Heart right ventricle (tissue), 16 donors: ENCODE measurements around the gene CEP97. TPM values are rescaled to one million over a fixed set of nuclear protein-coding genes. Genes with fewer than 3 reads are reported as not detected.

ENCODE experiments used
- ATAC-seq, 8 donors: fragments of 200-7000 bp; cut with Tn5 transposase; one replicate each; pipeline ENCODE4 v1.9.1; 2020; ENCODE audit warnings: mild to moderate bottlenecking in 8 of 8, moderate library complexity in 8 of 8, moderate number of reproducible peaks in 1 of 8
- DNase-seq, 2 donors: peaks; one replicate each; pipeline ENCODE4 v3.0.0-alpha.2; 2020
- H3K27ac ChIP-seq, 10 donors: fragments of 200-600 bp; sonication (generic) in 2 of 10; one replicate each; pipeline versions ENCODE4 v1.5.0 to v1.8.0; 2020 to 2022; ENCODE audit warnings: mild to moderate bottlenecking in 3 of 10
- H3K27me3 ChIP-seq, 7 donors: fragments of 200-600 bp; one replicate each; pipeline ENCODE4 v1.8.0; 2021 to 2022; ENCODE audit warnings: mild to moderate bottlenecking in 2 of 7
- H3K36me3 ChIP-seq, 9 donors: fragments of 200-600 bp; sonication (generic) in 1 of 9; one replicate each; pipeline versions ENCODE4 v1.5.0 to v1.8.0; 2020 to 2022; ENCODE audit warnings: mild to moderate bottlenecking in 2 of 9
- H3K4me1 ChIP-seq, 9 donors: fragments of 200-600 bp; sonication (generic) in 1 of 9; one replicate each; pipeline versions ENCODE4 v1.5.0 to v1.8.0; 2020 to 2022; ENCODE audit warnings: mild to moderate bottlenecking in 4 of 9
- H3K4me3 ChIP-seq, 10 donors: fragments of 200-600 bp; sonication (generic) in 2 of 10; one replicate each; pipeline versions ENCODE4 v1.5.0 to v1.8.0; 2020 to 2022; ENCODE audit warnings: mild to moderate bottlenecking in 7 of 10, moderate library complexity in 2 of 10
- H3K9me3 ChIP-seq, 11 donors: fragments of 200-600 bp in 10 of 11; sonication (generic) in 2 of 11; one replicate each; pipeline versions ENCODE4 v1.5.0 to v1.8.0; 2013 to 2022; ENCODE audit warnings: mild to moderate bottlenecking in 2 of 11, control low read depth in 1 of 11, moderate library complexity in 1 of 11
- CTCF ChIP-seq, 9 donors: fragments of 200-600 bp; sonication (generic) in 2 of 9; IDR thresholded peaks; one replicate each; pipeline versions ENCODE4 v1.5.0 to v1.8.0; 2021 to 2022; ENCODE audit warnings: antibody characterized with exemption in 9 of 9, mild to moderate bottlenecking in 5 of 9, moderate library complexity in 1 of 9
- WGBS, 2 donors: extraction: QIAGEN DNeasy Blood & Tissue Kit; methylation state at CpG; one replicate each; pipeline ENCODE4 v1.1.7; 2013; ENCODE audit warnings: inconsistent platforms in 1 of 2; 5-methylcytosine and 5-hydroxymethylcytosine counted together
- intact Hi-C, 10 donors: fragments of 100-400 bp; cut with DNase I; formaldehyde crosslinking; loops; one replicate each; pipeline versions ENCODE4 v1.11.1 to v1.14.2; 2022
- polyA plus RNA-seq, 2 donors: library from polyadenylated mRNA; stranded (reverse); fragments of 200-250 nt; gene quantifications; one replicate each; pipeline ENCODE4 v1.2.3, GENCODE V29; 2013
- total RNA-seq, 10 donors: library from RNA; stranded (reverse); fragmentation: NEBNext Ultra II Directional in 3 of 10; extraction: Animal tissue kit (Norgen Biotek cat#: 25700) in 3 of 10; gene quantifications; one replicate each; pipeline versions ENCODE4 v1.2.1 to v1.2.4, GENCODE V29; 2021 to 2023
- donor health status: Arrhythmogenic right ventricular cardiomyopathy.
- donor health status: ischemic (EF 13 %, LVEDD 7.1; RV severe dilation, severe dysfunction).
- donor health status: healthy with polysubstance abuse.
- donor health status: DM: no; HTN: yes; CAD: no.
- donor health status: DM: no; HTN: no; CAD: no.
- donor health status: ischemic (EF 25% LVEDD 6.9; RV normal size, moderate dysfunction).
- donor health status: ischemic (EF 25% LVEDD 5.7; RV mildly dilated, moderate dysfunction).
- donor health status: healthy.
- donor health status: DM: yes; HTN: yes; CAD: no.
- donor health status: Ischemic cardiomyopathy.
- donor health status: ischemic (EF 35%, LVEDD 5.7; RV mildly dilated, moderate dysfunction).
- donor health status: nonischemic (EF 11% LVEDD 7.7; RV severe dilation, severe dysfunction).
- donor health status: DM: yes; HTN: yes; CAD: no.
- donor health status: PGD.
- donor health status: ischemic (EF 29% LVEDD 5.4; RV normal size, mild dysfunction).
- donor health status: nonischemic (EF 23%, LVEDD 6.1; RV moderate dilation, normal function).

The CEP97 gene
- total and polyA plus RNA-seq, 12 donors = 1.2 to 11.4 (median 7.8) TPM

- Histone ChIP-seq H3K36me3 (peaks cover 0 to 80% (median 46%) of the 10 kb centered on the region in 9 donors), H3K9me3 (no peaks in the 10 kb centered on the region), H3K27ac (peak overlapping the region; percentile 10 to 83 (median 68)), H3K27me3 (no peaks in the 10 kb centered on the region), H3K4me3 (peak overlapping the region in 6 of 10 donors; percentile 10 to 44 (median 33)), H3K4me1 (peaks cover 0 to 43% (median 23%) of the 10 kb centered on the region in 9 donors)
- intact Hi-C loops = loop anchor here in 1 of 10 donors (10.0 kb wide), 1 partner anchor 60 kb away; the partner anchor contains the start of gene CEP97
- no peak for DNase-seq
- TF ChIP-seq CTCF (IDR thresholded peaks at IDR 0.05) = no peak
- ATAC-seq = peak in 7 of 8 donors; percentile 37 to 93 (median 71)
- WGBS, 2 donors = 70 to 75% methylated on average over 5 of the region's 5 CpGs
These were observed 60.6 kb downstream of the CEP97 start for GRCh38 chr3:101784855-101785613.

DNA sequence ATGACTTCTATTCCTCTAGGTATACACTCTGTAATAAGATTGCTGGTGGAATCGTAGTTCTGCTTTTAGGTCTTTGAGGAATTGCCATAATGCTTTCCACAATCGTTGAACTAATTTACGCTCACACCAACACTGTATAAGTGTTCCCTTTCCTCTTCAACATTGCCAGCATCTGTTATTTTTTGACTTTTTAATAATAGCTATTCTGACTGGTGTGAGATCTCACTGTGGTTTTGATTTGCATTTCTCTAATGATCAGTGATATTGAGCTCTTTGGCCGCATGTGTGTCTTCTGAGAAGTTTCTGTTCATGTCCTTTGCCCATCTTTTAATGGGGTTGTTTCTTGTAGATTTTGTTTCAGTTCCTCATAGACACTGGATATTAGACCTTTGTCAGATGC is 67.4 kb downstream of the CEP97 start:
- Histone ChIP-seq H3K36me3 (peaks cover 0 to 98% (median 26%) of the 10 kb centered on the region in 9 donors), H3K27me3 (no peaks in the 10 kb centered on the region), H3K4me3 (no peak overlapping the region), H3K4me1 (peaks cover 0 to 7% (median 0%) of the 10 kb centered on the region in 9 donors), H3K27ac (no peak overlapping the region), H3K9me3 (peaks cover 0 to 13% (median 0%) of the 10 kb centered on the region in 11 donors)
- DNase-seq (no peak), ATAC-seq (no peak)
- 92 to 95% methylated on average over 4 of the region's 4 CpGs for WGBS, 2 donors
- intact Hi-C loops = no loop called here
- TF ChIP-seq CTCF (IDR thresholded peaks at IDR 0.05) = no peak

GRCh38 chr3:101796077-101796680 is 71.8 kb downstream of the CEP97 start:
- intact Hi-C loops = no loop called here

More at GRCh38 chr3:101796077-101796680, 71.8 kb downstream of the CEP97 start:
- Histone ChIP-seq H3K4me1 (peaks cover 0 to 4% (median 0%) of the 10 kb centered on the region in 9 donors), H3K4me3 (no peak overlapping the region), H3K9me3 (peaks cover 0 to 13% (median 0%) of the 10 kb centered on the region in 11 donors), H3K36me3 (peaks cover 0 to 87% (median 8%) of the 10 kb centered on the region in 9 donors), H3K27ac (no peak overlapping the region), H3K27me3 (no peaks in the 10 kb centered on the region)
- no peak for ATAC-seq
- TF ChIP-seq CTCF (IDR thresholded peaks at IDR 0.05) = no peak
- 96 to 100% methylated on average over 3 of the region's 3 CpGs for WGBS, 2 donors
- no peak for DNase-seq
